ENCODE results near the gene TVP23B.
A peak's percentile ranks its signal among the peaks of the same experiment; 100 is the strongest.
"Not testable (repeated sequence)": the region's sequence is repeated elsewhere in the genome, so short reads cannot be mapped to it uniquely, and the experiment has no call there.

TVP23B gene

GRCh38 chr17:18780991-18781718 is at the start of gene TVP23B:
Gene TVP23B, plus strand, starts transcription at chr17:18781183. Its CDS starts 111 bp downstream, at chr17:18781294.
- peak; percentile 100 for ATAC-seq
- 0 out of 2 replicates have a peak, but pooled peaks have one; percentile 35 for TF ChIP-seq TSHZ2 (CRISPR knock-in tag; IDR thresholded peaks at IDR 0.05)

GRCh38 chr17:18732438-18732837 is 48.5 kb upstream of the TVP23B start:
- not testable (repeated sequence) for ATAC-seq

- ATAC-seq = not testable (repeated sequence)
Measured at GRCh38 chr17:18733350-18733749, 47.6 kb upstream of the TVP23B start.

- ATAC-seq = not testable (repeated sequence)
Measured at GRCh38 chr17:18739616-18740391, 41.2 kb upstream of the TVP23B start.

- ATAC-seq = not testable (repeated sequence)
Measured at GRCh38 chr17:18741228-18741627, 39.8 kb upstream of the TVP23B start.

GRCh38 chr17:18743699-18744421 is 37.1 kb upstream of the TVP23B start, which contains the start of gene FBXW10:
Gene FBXW10, plus strand, starts transcription at chr17:18744054. Its CDS starts 191 bp downstream, at chr17:18744245.
- ATAC-seq = peak; percentile 96

- ATAC-seq = not testable (repeated sequence)
Measured at GRCh38 chr17:18744726-18745125, 36.3 kb upstream of the TVP23B start.

GRCh38 chr17:18746551-18746950 is 34.4 kb upstream of the TVP23B start:
- ATAC-seq = not testable (repeated sequence)

- not testable (repeated sequence) for ATAC-seq
Measured at GRCh38 chr17:18747501-18747900, 33.5 kb upstream of the TVP23B start.

GRCh38 chr17:18750242-18750641 is 30.7 kb upstream of the TVP23B start:
- ATAC-seq = not testable (repeated sequence)

GRCh38 chr17:18753829-18754409 is 27.1 kb upstream of the TVP23B start:
- peak; percentile 65 for ATAC-seq

GRCh38 chr17:18755969-18756368 is 25.0 kb upstream of the TVP23B start:
- ATAC-seq = not testable (repeated sequence)

- ATAC-seq = not testable (repeated sequence)
Measured at GRCh38 chr17:18757368-18758044, 23.5 kb upstream of the TVP23B start.

GRCh38 chr17:18758344-18758743 is 22.6 kb upstream of the TVP23B start:
- ATAC-seq = not testable (repeated sequence)

- not testable (repeated sequence) for ATAC-seq
Measured at GRCh38 chr17:18760221-18760620, 20.8 kb upstream of the TVP23B start.

GRCh38 chr17:18770572-18770971 is 10.4 kb upstream of the TVP23B start:
- not testable (repeated sequence) for ATAC-seq

- ATAC-seq = not testable (repeated sequence)
Measured at GRCh38 chr17:18771066-18771465, 9.9 kb upstream of the TVP23B start.

Measured in SK-N-SH treated with all-trans-retinoic acid at 6 μM for 48 hours (cell line).